Transverse colon (tissue), 4 donors: ENCODE results near the gene VSIG8.

Experiments
- EP300 ChIP-seq: sonication (generic); formaldehyde crosslinking; IDR thresholded peaks from one replicate; pipeline ENCODE4 v1.6.1; 2017; ENCODE audit warnings: antibody characterized with exemption, low read depth
- POLR2A ChIP-seq: fragments of 450-650 bp; IDR thresholded peaks from one replicate; pipeline ENCODE4 v1.6.1; 2016; ENCODE audit warnings: antibody characterized with exemption, mild to moderate bottlenecking, moderate library complexity
- POLR2AphosphoS5 ChIP-seq, 3 donors: sonication (generic); formaldehyde crosslinking; IDR thresholded peaks; one replicate each; pipeline ENCODE4 v1.6.1; 2016; ENCODE audit warnings: antibody characterized with exemption in 3 of 3
- TF ChIP-seq, protein P1 (sequence below), 5 experiments: fragments of 200-600 bp in 3 of 5; fragments of 450-650 bp in 2 of 5; sonication (generic) in 3 of 5; IDR thresholded peaks; 1 replicate in 2 of 5; 2 replicates in 3 of 5; pipeline ENCODE4 v1.5.1; 2016 to 2017; ENCODE audit warnings: antibody characterized with exemption in 5 of 5, inconsistent platforms in 3 of 5, mild to moderate bottlenecking in 2 of 5, moderate library complexity in 1 of 5

- TF ChIP-seq, protein P1, sequence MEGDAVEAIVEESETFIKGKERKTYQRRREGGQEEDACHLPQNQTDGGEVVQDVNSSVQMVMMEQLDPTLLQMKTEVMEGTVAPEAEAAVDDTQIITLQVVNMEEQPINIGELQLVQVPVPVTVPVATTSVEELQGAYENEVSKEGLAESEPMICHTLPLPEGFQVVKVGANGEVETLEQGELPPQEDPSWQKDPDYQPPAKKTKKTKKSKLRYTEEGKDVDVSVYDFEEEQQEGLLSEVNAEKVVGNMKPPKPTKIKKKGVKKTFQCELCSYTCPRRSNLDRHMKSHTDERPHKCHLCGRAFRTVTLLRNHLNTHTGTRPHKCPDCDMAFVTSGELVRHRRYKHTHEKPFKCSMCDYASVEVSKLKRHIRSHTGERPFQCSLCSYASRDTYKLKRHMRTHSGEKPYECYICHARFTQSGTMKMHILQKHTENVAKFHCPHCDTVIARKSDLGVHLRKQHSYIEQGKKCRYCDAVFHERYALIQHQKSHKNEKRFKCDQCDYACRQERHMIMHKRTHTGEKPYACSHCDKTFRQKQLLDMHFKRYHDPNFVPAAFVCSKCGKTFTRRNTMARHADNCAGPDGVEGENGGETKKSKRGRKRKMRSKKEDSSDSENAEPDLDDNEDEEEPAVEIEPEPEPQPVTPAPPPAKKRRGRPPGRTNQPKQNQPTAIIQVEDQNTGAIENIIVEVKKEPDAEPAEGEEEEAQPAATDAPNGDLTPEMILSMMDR (IDR thresholded peaks at IDR 0.05): no peak
- TF ChIP-seq POLR2A (no peak), POLR2AphosphoS5 (IDR thresholded peaks at IDR 0.05) (no peak), EP300 (no peak)
These were observed 23.7 kb downstream of the VSIG8 start for GRCh38 chr1:159838715-159839114.
